SK-N-SH (cell line): Measurements from ENCODE around the gene SLC33A1. TPM values are rescaled to one million over a fixed set of nuclear protein-coding genes. Genes with fewer than 3 reads are reported as not detected.

Source experiments
- CTCF ChIA-PET: fragments of 300-600, 350-600 bp; formaldehyde crosslinking; extraction: SDS; loops from one replicate; lab custom pipeline; 2021; lab: Yijun Ruan, JAX
- POLR2A ChIA-PET: fragments of 350-600 bp; sonication (Branson Sonifier 250); formaldehyde crosslinking; extraction: SDS; loops from one replicate; lab custom pipeline; 2020; ENCODE audit warnings: antibody characterized with exemption, inconsistent platforms; lab: Yijun Ruan, JAX
- DNase-seq: peaks from one replicate; pipeline ENCODE4 v3.0.0; 2012
- H2AFZ ChIP-seq: fragments of 200-600 bp; sonication (generic); 2 replicates; pipeline ENCODE4 v1.8.1; 2016; ENCODE audit warnings: antibody characterized with exemption, mild to moderate bottlenecking, low read depth
- H3F3A ChIP-seq: fragments of 200-600 bp; sonication (generic); replicated peaks from 2 replicates; pipeline ENCODE3; 2016; ENCODE audit warnings: antibody characterized with exemption, mild to moderate bottlenecking; ENCODE audit not compliant: insufficient read depth
- H3K27ac ChIP-seq, 2 experiments: fragments of 200-500 bp in 1 of 2; fragments of 200-600 bp in 1 of 2; sonication (Bioruptor generic) in 1 of 2; sonication (generic), shearing (Covaris generic) in 1 of 2; 2 replicates each; pipeline versions ENCODE4 v1.5.1 to v1.6.1; 2014 to 2016; ENCODE audit warnings: low read depth in 2 of 2, inconsistent platforms in 1 of 2, low read length in 1 of 2, mild to moderate bottlenecking in 1 of 2, mixed read lengths in 1 of 2
- H3K27me3 ChIP-seq: fragments of 200-600 bp; sonication (generic), shearing (Covaris generic); 2 replicates; pipeline ENCODE4 v1.6.1; 2016; ENCODE audit warnings: mixed run types; ENCODE audit not compliant: insufficient read depth
- H3K36me3 ChIP-seq, 2 experiments: fragments of 200-500 bp in 1 of 2; fragments of 200-600 bp in 1 of 2; sonication (Bioruptor generic) in 1 of 2; sonication (generic) in 1 of 2; replicated peaks in 1 of 2; 2 replicates each; pipeline versions ENCODE3 to v1.5.1; 2014 to 2016; ENCODE audit warnings: low read length in 1 of 2, mild to moderate bottlenecking in 1 of 2; ENCODE audit not compliant: insufficient read depth in 2 of 2, control insufficient read depth in 1 of 2
- H3K4me1 ChIP-seq, 2 experiments: fragments of 200-500 bp in 1 of 2; fragments of 200-600 bp in 1 of 2; sonication (Bioruptor generic) in 1 of 2; sonication (generic), shearing (Covaris generic) in 1 of 2; 2 replicates each; pipeline versions ENCODE4 v1.5.1 to v1.6.1; 2014 to 2016; ENCODE audit warnings: low read depth in 1 of 2, low read length in 1 of 2, mixed run types in 1 of 2; ENCODE audit not compliant: insufficient read depth in 2 of 2, control insufficient read depth in 1 of 2
- H3K4me2 ChIP-seq: fragments of 200-600 bp; sonication (generic), shearing (Covaris generic); 2 replicates; pipeline ENCODE4 v1.6.1; 2017; ENCODE audit warnings: mixed run types
- H3K4me3 ChIP-seq, 2 experiments: fragments of 200-500 bp in 1 of 2; fragments of 200-600 bp in 1 of 2; sonication (Bioruptor generic) in 1 of 2; sonication (generic), shearing (Covaris generic) in 1 of 2; 2 replicates each; pipeline versions ENCODE4 v1.5.1 to v1.8.1; 2014 to 2016; ENCODE audit warnings: low read depth in 2 of 2, inconsistent platforms in 1 of 2, low read length in 1 of 2, mild to moderate bottlenecking in 1 of 2, mixed read lengths in 1 of 2, moderate library complexity in 1 of 2
- H3K79me2 ChIP-seq: fragments of 200-600 bp; sonication (generic); 2 replicates; pipeline ENCODE4 v1.8.1; 2017; ENCODE audit warnings: mild to moderate bottlenecking; ENCODE audit not compliant: insufficient read depth
- H3K9ac ChIP-seq: fragments of 200-600 bp; sonication (generic); 2 replicates; pipeline ENCODE4 v1.6.1; 2017; ENCODE audit warnings: mixed run types
- H3K9me2 ChIP-seq: fragments of 200-600 bp; sonication (generic); 2 replicates; pipeline ENCODE4 v1.6.1; 2017; ENCODE audit warnings: mixed run types
- H3K9me3 ChIP-seq: fragments of 200-600 bp; sonication (generic); 2 replicates; pipeline ENCODE4 v1.6.1; 2017; ENCODE audit warnings: mixed run types, mild to moderate bottlenecking, moderate library complexity
- H4K20me1 ChIP-seq: fragments of 200-600 bp; sonication (generic); 2 replicates; pipeline ENCODE4 v1.6.1; 2017; ENCODE audit warnings: mild to moderate bottlenecking, mixed run types; ENCODE audit not compliant: insufficient read depth
- CTCF ChIP-seq: fragments of 200-600 bp; sonication (generic); IDR thresholded peaks from 2 replicates; pipeline ENCODE4 v1.6.1; 2017; ENCODE audit warnings: antibody characterized with exemption, mild to moderate bottlenecking, moderate library complexity
- EZH2phosphoT487 ChIP-seq: fragments of 200-600 bp; sonication (generic); IDR thresholded peaks from 2 replicates; pipeline ENCODE4 v1.6.1; 2017; ENCODE audit warnings: low read depth, mixed run types, mild to moderate bottlenecking, antibody characterized with exemption, moderate library complexity, borderline replicate concordance
- IRF3 ChIP-seq: fragments of 150-350 bp; IDR thresholded peaks from 2 replicates; pipeline ENCODE4 v1.6.1; 2016; ENCODE audit warnings: mild to moderate bottlenecking, low read depth, low read length
- MXI1 ChIP-seq: IDR thresholded peaks from 2 replicates; pipeline ENCODE4 v1.6.1; 2012; ENCODE audit warnings: mild to moderate bottlenecking, low read depth, low read length, improper control_type of control experiment
- NFIC ChIP-seq: IDR thresholded peaks from 2 replicates; pipeline ENCODE4 v1.4.0; 2012; ENCODE audit warnings: borderline replicate concordance
- RFX5 ChIP-seq: IDR thresholded peaks from 2 replicates; pipeline ENCODE4 v1.6.1; 2012; ENCODE audit warnings: mild to moderate bottlenecking, improper control_type of control experiment, low read length
- RXRA ChIP-seq: IDR thresholded peaks from 2 replicates; pipeline ENCODE4 v1.4.0; 2012; ENCODE audit warnings: low read depth, mild to moderate bottlenecking, borderline replicate concordance
- SIN3A ChIP-seq: IDR thresholded peaks from 2 replicates; pipeline ENCODE4 v1.6.1; 2012; ENCODE audit warnings: low read depth, mild to moderate bottlenecking, low read length, moderate library complexity, borderline replicate concordance
- TAF1 ChIP-seq: IDR thresholded peaks from 2 replicates; pipeline ENCODE4 v1.6.1; 2012; ENCODE audit warnings: low read depth, mild to moderate bottlenecking, low read length, moderate library complexity, borderline replicate concordance
- USF1 ChIP-seq: IDR thresholded peaks from 2 replicates; pipeline ENCODE4 v1.4.0; 2012; ENCODE audit warnings: low read depth, borderline replicate concordance
- YY1 ChIP-seq: IDR thresholded peaks from 2 replicates; pipeline ENCODE4 v1.4.0; 2012; ENCODE audit warnings: low read depth, mild to moderate bottlenecking
- ZBTB33 ChIP-seq: IDR thresholded peaks from 2 replicates; pipeline ENCODE4 v1.4.0; 2012; ENCODE audit warnings: low read depth, borderline replicate concordance
- WGBS: methylation state at CpG from one replicate; pipeline ENCODE4 v1.1.6; 2017; ENCODE audit warnings: low lambda C conversion rate; 5-methylcytosine and 5-hydroxymethylcytosine counted together
- polyA plus RNA-seq, 3 experiments: library from polyadenylated mRNA; depleted of rRNA; stranded (reverse); fragments of >200 nt; gene quantifications; 2 replicates each; pipeline ENCODE4 v1.2.3, GENCODE V29; 2012

The SLC33A1 gene
- polyA plus RNA-seq, 1 of the 3 experiments (the other 2 are of a cell fraction): 10.3 TPM

GRCh38 chr3:155778462-155778861 is 75.8 kb downstream of the SLC33A1 start:
- H2AFZ ChIP-seq: no peak overlapping the region
- no peaks in the 10 kb centered on the region for H4K20me1 ChIP-seq
- no peak overlapping the region for H3K9ac ChIP-seq
- H3K27me3 ChIP-seq: no peaks in the 10 kb centered on the region
- H3F3A ChIP-seq: no peaks in the 10 kb centered on the region
- DNase-seq: no peak
- no peak overlapping the region for H3K4me3 ChIP-seq
- no peaks in the 10 kb centered on the region for H3K9me2 ChIP-seq
- ChIA-PET CTCF (no interaction called here), POLR2A (no interaction called here)
- TF ChIP-seq USF1: no peak
- TF ChIP-seq IRF3: no peak
- TF ChIP-seq NFIC: no peak
- peaks cover 2 to 9% of the 10 kb centered on the region in 2 experiments for H3K36me3 ChIP-seq
- H3K4me1 ChIP-seq: no peaks in the 10 kb centered on the region
- no peak overlapping the region for H3K4me2 ChIP-seq
- no peak overlapping the region for H3K27ac ChIP-seq
- H3K9me3 ChIP-seq: no peaks in the 10 kb centered on the region
- H3K79me2 ChIP-seq: no peaks in the 10 kb centered on the region

GRCh38 chr3:155772801-155773200 is 81.4 kb downstream of the SLC33A1 start:
- no peaks in the 10 kb centered on the region for H3K9me2 ChIP-seq
- H3F3A ChIP-seq: no peaks in the 10 kb centered on the region
- no peaks in the 10 kb centered on the region for H3K27me3 ChIP-seq
- no peak overlapping the region for H3K9ac ChIP-seq
- H3K4me2 ChIP-seq: no peak overlapping the region
- H3K4me3 ChIP-seq: no peak overlapping the region
- 100% methylated on average over 1 of the region's 1 CpG for WGBS
- no peak overlapping the region for H3K27ac ChIP-seq
- H3K36me3 ChIP-seq: peaks cover 2 to 8% of the 10 kb centered on the region in 2 experiments
- H3K4me1 ChIP-seq: no peaks in the 10 kb centered on the region
- CTCF ChIA-PET: interaction anchor here (1.3 to 1.9 kb wide), 2 partner anchors 21 to 33 kb away, joined by 4 to 5 read pairs; partner anchors contain the start of gene C3orf33
- H2AFZ ChIP-seq: no peak overlapping the region
- no peak for DNase-seq
- POLR2A ChIA-PET: no interaction called here
- H3K79me2 ChIP-seq: no peaks in the 10 kb centered on the region
- TF ChIP-seq RXRA (no peak), TAF1 (no peak), EZH2phosphoT487 (no peak), ZBTB33 (no peak), SIN3A (no peak), YY1 (no peak), RFX5 (no peak), CTCF (no peak), MXI1 (no peak)
- no peaks in the 10 kb centered on the region for H4K20me1 ChIP-seq
- no peaks in the 10 kb centered on the region for H3K9me3 ChIP-seq
